CD4-positive, alpha-beta T cell treated with Interleukin-10 for 1 hour (primary cell): ENCODE data around the gene TRIM17.
"Not testable (repeated sequence)": the region's sequence is repeated elsewhere in the genome, so short reads cannot be mapped to it uniquely, and the experiment has no call there.

ENCODE experiments used
- DNase-seq: peaks from one replicate; pipeline ENCODE4 v3.0.0-alpha.2; 2020

The TRIM17 gene

DNA sequence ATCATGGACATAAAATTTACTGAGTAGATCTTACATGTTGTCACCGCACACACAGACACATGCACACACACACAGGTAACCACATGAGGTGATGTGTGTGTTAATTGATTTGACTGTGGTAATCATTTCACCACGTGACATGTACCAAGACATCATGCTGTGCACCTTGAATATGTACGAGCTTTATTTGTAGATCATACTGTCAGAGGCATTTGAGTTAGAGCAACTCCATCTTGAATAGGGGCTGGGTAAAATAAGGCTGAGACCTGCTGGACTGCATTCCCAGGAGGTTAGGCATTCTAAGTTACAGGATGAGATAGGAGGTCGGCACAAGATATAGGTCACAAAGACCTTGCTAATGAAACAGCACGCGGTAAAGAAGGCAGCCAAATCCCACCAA, 31.7 kb upstream of the TRIM17 start:
- DNase-seq = no peak

DNA sequence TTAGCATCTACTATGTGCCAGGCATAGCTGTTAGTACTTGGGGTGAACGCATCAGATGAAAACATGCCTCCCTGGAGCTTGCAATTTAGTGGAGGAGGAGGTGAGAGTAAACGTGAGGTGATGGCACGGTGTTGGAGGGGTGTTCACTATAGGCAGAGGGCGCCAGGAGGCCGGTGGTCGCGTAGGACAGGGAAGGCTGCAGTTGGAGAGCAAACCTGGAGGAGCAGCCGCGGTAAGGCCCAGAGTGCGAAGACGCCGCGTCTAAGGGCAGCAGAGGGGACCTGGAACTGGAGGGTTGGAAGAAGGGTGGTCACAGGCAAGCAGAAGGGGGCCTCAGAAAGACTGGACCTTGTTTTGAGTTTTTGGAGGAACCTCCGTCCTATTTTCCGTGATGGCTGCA, 30.2 kb upstream of the TRIM17 start:
- no peak for DNase-seq

GRCh38 chr1:228445843-228446650, 29.4 kb upstream of the TRIM17 start:
- DNase-seq = peak; percentile 31

- DNase-seq = no peak
Observed at GRCh38 chr1:228445490-228445842, 28.8 kb upstream of the TRIM17 start.

DNA sequence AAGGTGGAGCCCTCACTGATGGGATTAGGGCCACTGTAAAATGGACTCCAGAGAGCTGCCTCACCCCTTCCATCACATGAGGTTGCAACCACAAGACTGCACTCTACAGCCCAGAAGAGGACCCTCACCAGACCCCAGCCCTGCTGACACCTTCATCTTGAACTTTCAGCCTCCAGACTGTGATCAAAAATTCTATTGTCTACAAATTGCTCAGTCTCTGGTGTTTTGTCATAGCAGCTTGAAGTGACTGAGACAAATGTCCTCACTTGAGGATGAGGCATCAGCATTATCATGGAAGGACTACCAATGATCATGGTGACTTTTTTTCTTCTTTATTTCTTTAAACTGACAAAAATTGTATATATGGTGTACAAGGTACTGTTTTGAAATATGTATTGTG, 26.7 kb upstream of the TRIM17 start:
- DNase-seq = no peak

DNA sequence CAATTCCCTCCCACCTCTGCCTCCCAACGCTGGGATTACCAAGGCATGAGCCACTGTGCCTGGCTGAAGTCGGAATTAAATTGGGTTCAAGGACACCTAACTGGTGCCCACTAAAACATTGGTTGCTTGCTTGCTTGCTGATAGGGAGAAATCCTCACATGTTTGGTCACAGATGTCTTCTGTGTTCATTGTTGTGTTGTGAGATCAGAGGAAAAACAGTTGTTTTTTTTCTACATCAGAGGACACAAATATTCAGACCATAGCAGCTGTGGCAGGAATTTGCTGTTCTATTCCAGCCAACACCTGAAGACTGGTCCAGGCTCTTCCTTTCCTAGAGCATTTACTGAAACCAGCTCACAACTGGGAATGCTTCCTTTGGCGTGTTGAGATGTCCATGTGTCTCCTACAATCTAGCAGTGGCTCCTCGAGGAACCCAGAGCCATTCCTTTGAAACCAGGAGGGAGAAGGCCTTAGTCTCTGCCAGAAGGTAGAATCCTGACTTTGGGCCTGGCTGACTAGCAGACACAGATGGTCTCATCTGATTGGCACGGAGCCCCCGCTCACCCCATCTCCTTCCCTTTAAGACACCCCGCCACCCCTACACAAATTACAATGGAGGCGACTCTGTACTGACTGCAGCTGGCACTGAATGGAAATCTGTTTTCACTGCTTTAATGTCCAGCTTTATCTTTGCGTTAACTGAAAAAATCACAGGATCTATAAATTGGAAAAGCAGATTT, 24.3 kb upstream of the TRIM17 start:
- no peak for DNase-seq

- DNase-seq = no peak
Observed at GRCh38 chr1:228438266-228438665, 21.6 kb upstream of the TRIM17 start.

GRCh38 chr1:228437424-228437962, 20.8 kb upstream of the TRIM17 start:
- DNase-seq = no peak

GRCh38 chr1:228434689-228435088, 18.0 kb upstream of the TRIM17 start:
- no peak for DNase-seq

DNA sequence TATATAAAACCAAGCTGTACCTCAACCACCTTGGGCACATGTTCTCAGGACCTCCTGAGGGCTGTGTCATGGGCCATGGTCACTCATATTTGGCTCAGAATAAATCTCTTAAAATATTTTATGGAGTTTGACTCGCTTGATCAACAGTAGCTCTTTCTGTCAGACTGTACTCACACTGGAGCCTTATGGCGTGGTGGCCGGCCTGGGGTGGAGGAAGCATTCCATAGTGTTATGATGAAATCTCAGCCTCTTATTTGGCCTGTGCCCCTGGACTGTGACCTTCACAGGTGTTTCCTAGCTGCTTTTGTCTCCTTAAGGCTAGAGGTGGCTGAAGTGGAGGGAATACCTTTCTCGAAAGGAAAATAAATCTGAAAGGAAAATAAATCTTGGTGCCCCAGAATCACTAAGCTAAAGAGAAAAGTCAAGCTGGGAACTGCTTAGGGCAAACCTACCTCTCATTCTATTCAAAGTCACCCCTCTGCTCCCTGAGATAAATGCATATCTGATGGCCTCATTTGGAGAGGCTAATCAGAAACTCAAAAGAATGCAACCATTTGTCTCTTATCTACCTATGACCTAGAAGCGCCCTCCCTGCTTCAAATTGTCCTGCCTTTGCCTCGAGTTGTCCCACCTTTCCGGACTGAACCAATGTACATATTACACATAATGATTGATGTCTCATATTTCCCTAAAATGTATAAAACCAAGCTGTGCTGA, 16.8 kb upstream of the TRIM17 start:
- not testable (repeated sequence) for DNase-seq

DNA sequence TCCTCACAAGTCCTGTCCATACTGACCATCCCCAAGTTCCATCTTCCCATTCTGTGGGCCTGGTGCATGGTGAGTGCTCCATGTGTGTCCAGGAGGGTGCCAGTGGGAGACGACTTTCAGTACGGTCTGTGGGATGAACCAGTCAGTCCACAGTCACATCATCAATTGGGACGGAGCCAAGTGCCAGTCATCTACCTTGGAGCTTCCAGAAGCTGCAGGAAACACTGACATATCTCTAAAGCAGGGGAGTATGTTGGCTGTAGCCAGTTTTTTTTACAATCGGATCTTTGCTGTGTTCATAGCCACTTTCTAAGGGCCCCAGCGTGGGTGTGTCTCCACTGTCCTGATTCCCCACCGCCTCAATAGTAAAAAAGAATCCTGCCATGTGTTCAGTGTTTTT, 13.6 kb upstream of the TRIM17 start:
- no peak for DNase-seq

GRCh38 chr1:228429698-228430097, 13.0 kb upstream of the TRIM17 start:
- DNase-seq = no peak

GRCh38 chr1:228429007-228429406, 12.3 kb upstream of the TRIM17 start:
- DNase-seq = no peak

GRCh38 chr1:228428412-228428811, 11.8 kb upstream of the TRIM17 start:
- DNase-seq = no peak

DNA sequence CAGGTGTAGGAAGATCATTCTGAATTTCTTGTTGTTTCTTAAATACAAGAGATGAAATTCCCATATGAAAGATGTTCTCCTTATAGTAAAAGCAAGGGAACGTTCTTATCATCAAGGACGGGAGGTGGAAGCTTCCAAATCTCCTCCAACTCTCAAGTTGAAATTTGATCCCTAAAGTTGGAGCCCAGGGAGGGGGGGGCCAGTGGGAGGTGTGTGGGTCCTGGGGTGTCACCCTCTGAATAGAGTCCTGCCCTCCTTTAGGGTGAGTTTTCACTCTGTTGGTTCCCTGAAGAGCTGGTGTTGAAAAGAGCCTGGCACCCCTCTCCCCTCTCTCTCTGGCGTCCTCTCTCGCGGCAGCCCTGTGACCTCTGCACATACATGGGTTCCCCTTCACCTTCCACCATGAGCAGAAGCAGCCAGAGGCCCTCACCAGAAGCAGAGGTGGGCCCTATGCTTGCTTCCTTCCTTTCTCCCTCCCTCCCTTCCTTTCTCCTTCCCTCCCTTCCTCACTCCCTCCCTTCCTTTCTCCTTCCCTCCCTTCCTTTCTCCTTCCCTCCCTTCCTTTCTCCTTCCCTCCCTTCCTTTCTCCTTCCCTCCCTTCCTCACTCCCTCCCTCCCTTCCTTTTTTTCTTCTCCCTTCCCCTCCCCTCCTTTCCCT, 10.0 kb upstream of the TRIM17 start:
- no peak for DNase-seq

GRCh38 chr1:228424685-228425660, 8.3 kb upstream of the TRIM17 start:
- DNase-seq = no peak

GRCh38 chr1:228423404-228424053, 6.9 kb upstream of the TRIM17 start:
- DNase-seq = no peak

- no peak for DNase-seq
Observed at GRCh38 chr1:228420968-228421826, 4.5 kb upstream of the TRIM17 start.

DNA sequence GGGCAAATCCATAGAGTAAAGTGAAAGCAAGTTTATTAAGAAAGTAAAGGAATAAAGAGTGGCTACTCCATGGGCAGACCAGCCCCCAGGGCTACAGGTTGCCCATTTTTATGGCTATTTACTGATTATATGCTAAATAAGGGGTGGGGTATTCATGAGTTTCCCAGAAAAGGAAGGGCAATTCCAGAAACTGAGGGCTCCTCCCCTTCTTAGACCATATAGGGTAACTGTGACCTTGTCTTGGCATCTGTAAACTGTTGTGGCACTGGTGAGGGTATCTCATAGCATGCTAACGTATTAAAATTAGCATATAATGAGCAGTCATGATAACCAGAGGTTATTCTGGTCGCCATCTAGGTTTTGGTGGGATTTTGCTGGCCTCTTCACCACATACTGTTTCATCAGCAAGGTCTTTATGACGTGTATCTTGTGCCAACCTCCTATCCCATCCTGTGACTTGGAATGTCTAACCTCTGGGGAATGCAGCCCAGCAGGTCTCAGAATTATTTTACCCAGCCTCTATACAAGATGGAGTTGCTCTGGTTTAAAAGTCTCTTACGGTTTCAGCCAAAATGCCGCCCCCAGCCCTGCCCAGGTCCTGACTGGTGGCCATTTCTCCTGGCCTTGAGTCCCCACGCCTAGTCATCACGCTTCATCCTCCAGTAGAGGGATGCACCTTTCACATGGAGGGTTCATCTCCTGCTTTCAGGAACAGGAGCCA, 982 bp upstream of the TRIM17 start:
- no peak for DNase-seq

DNA sequence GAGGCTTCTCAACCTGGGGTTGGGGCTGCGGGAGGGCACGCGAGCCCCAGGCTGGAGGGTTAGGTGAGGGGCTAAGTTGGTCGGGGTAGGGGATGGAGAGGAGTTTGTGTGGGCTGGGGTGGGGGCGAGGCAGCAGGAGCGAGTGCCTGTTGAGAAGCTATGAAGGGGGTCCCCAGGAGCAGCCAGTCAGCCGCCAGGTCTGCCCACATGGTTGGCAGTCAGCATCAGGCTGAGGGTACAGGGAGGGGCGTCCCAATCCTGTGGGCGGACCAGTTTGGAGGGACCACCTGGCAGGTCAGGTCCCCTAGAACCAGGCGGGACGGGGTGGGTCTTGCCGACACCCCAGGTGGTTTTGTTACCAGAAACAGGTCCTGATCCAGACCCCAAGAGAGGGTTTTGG, 400 bp upstream of the TRIM17 start:
- no peak for DNase-seq
